IMR-90 (cell line): Measurements from ENCODE around the gene CMTR1. TPM values are rescaled to one million over a fixed set of nuclear protein-coding genes. Genes with fewer than 3 reads are reported as not detected.
A peak's percentile ranks its signal among the peaks of the same experiment; 100 is the strongest.

Source experiments
- ATAC-seq: fragments of 200-7000 bp; cut with Tn5 transposase; 2 replicates; pipeline ENCODE4 v1.9.1; 2020; ENCODE audit warnings: low read depth, mild to moderate bottlenecking, moderate library complexity
- BruUV-seq: library from RNA; stranded (reverse); fragments of 400-500 nt; replicated peaks from 2 replicates; lab custom pipeline; 2021; lab: Mats Ljungman, UMichigan
- CTCF ChIA-PET: fragments of 300-600 bp; formaldehyde crosslinking; extraction: SDS; loops from one replicate; lab custom pipeline; 2021; ENCODE audit warnings: antibody characterized with exemption; lab: Yijun Ruan, JAX
- POLR2A ChIA-PET: fragments of 300-600 bp; sonication (Branson Sonifier 250); formaldehyde crosslinking; loops from one replicate; lab custom pipeline; 2022; ENCODE audit warnings: antibody characterized with exemption; ENCODE audit not compliant: unreplicated experiment; lab: Charles Lee
- DNase-seq: peaks from one replicate; pipeline ENCODE4 v3.0.0; 2013
- H2AFZ ChIP-seq: replicated peaks from 2 replicates; pipeline ENCODE3; 2013; ENCODE audit warnings: low read length, mild to moderate bottlenecking; ENCODE audit not compliant: poor library complexity
- H2AK5ac ChIP-seq: 2 replicates; pipeline ENCODE4 v1.6.1; 2013; ENCODE audit warnings: low read depth, low read length, inconsistent platforms
- H2AK9ac ChIP-seq: replicated peaks from 2 replicates; pipeline ENCODE3; 2013; ENCODE audit warnings: mild to moderate bottlenecking, low read depth, low read length, moderate library complexity; ENCODE audit not compliant: poor library complexity
- H2BK120ac ChIP-seq: 2 replicates; pipeline ENCODE4 v1.6.1; 2013; ENCODE audit warnings: low read depth, low read length, inconsistent platforms
- H2BK15ac ChIP-seq: 3 replicates; pipeline ENCODE4 v1.6.1; 2013; ENCODE audit warnings: low read depth, low read length, inconsistent platforms
- H2BK20ac ChIP-seq: 2 replicates; pipeline ENCODE4 v1.6.1; 2013; ENCODE audit warnings: low read depth, mild to moderate bottlenecking, inconsistent platforms, low read length, moderate library complexity
- H2BK5ac ChIP-seq: 2 replicates; pipeline ENCODE4 v1.6.1; 2013; ENCODE audit warnings: mild to moderate bottlenecking, low read depth, low read length, inconsistent platforms; ENCODE audit not compliant: poor library complexity, severe bottlenecking
- H3K14ac ChIP-seq: replicated peaks from 2 replicates; pipeline ENCODE4 v1.6.1; 2013; ENCODE audit warnings: low read depth, low read length, inconsistent platforms
- H3K18ac ChIP-seq: 2 replicates; pipeline ENCODE4 v1.6.1; 2013; ENCODE audit warnings: low read depth, low read length, control low read depth
- H3K23ac ChIP-seq: 2 replicates; pipeline ENCODE4 v1.6.1; 2013; ENCODE audit warnings: low read depth, low read length, inconsistent platforms
- H3K27ac ChIP-seq: 2 replicates; pipeline ENCODE4 v1.5.1; 2013; ENCODE audit warnings: mild to moderate bottlenecking, control low read depth, low read length; ENCODE audit not compliant: insufficient read depth
- H3K27me3 ChIP-seq: 2 replicates; pipeline ENCODE4 v1.6.1; 2013; ENCODE audit warnings: low read length; ENCODE audit not compliant: control insufficient read depth, insufficient read depth
- H3K36me3 ChIP-seq: 2 replicates; pipeline ENCODE4 v1.6.1; 2013; ENCODE audit warnings: low read length, mixed read lengths; ENCODE audit not compliant: control insufficient read depth, insufficient read depth
- H3K4ac ChIP-seq: 2 replicates; pipeline ENCODE4 v1.6.1; 2013; ENCODE audit warnings: low read depth, low read length, inconsistent platforms
- H3K4me1 ChIP-seq: 2 replicates; pipeline ENCODE4 v1.6.1; 2013; ENCODE audit warnings: low read length, mixed read lengths; ENCODE audit not compliant: control insufficient read depth, insufficient read depth
- H3K4me2 ChIP-seq: 2 replicates; pipeline ENCODE4 v1.6.1; 2013; ENCODE audit warnings: low read depth, mild to moderate bottlenecking, control low read depth, low read length, moderate library complexity
- H3K4me3 ChIP-seq: 2 replicates; pipeline ENCODE4 v1.5.1; 2013; ENCODE audit warnings: low read depth, mild to moderate bottlenecking, control low read depth, low read length, moderate library complexity; ENCODE audit not compliant: insufficient read depth
- H3K56ac ChIP-seq: 2 replicates; pipeline ENCODE4 v1.6.1; 2013; ENCODE audit warnings: low read length, inconsistent platforms; ENCODE audit not compliant: insufficient read depth; ENCODE audit errors: extremely low read depth
- H3K79me1 ChIP-seq, 2 experiments: 2 replicates each; pipeline ENCODE4 v1.6.1; 2013; ENCODE audit warnings: low read length in 2 of 2, inconsistent platforms in 1 of 2, low read depth in 1 of 2
- H3K9ac ChIP-seq: 2 replicates; pipeline ENCODE4 v1.6.1; 2013; ENCODE audit warnings: low read depth, low read length, control low read depth
- H3K9me1 ChIP-seq: 2 replicates; pipeline ENCODE4 v1.6.1; 2013; ENCODE audit warnings: low read length, inconsistent platforms; ENCODE audit not compliant: insufficient read depth
- H3K9me3 ChIP-seq: 2 replicates; pipeline ENCODE4 v1.6.1; 2013; ENCODE audit warnings: low read length; ENCODE audit not compliant: control insufficient read depth, insufficient read depth
- H4K20me1 ChIP-seq: 2 replicates; pipeline ENCODE4 v1.6.1; 2013; ENCODE audit warnings: low read length, inconsistent platforms; ENCODE audit not compliant: insufficient read depth
- H4K5ac ChIP-seq: 2 replicates; pipeline ENCODE4 v1.6.1; 2013; ENCODE audit warnings: mild to moderate bottlenecking, low read depth, low read length, control low read depth
- H4K8ac ChIP-seq, 2 experiments: 2 replicates each; pipeline ENCODE4 v1.6.1; 2013; ENCODE audit warnings: low read depth in 2 of 2, low read length in 2 of 2, control low read depth in 1 of 2, inconsistent platforms in 1 of 2
- H4K91ac ChIP-seq: 2 replicates; pipeline ENCODE4 v1.6.1; 2013; ENCODE audit warnings: low read depth, low read length, inconsistent platforms; ENCODE audit not compliant: insufficient read depth
- CEBPB ChIP-seq: IDR thresholded peaks from 2 replicates; pipeline ENCODE4 v1.6.1; 2012; ENCODE audit warnings: low read depth, low read length, improper control_type of control experiment
- FOS ChIP-seq: fragments of 150-350 bp; IDR thresholded peaks from 2 replicates; pipeline ENCODE4 v1.6.1; 2016; ENCODE audit warnings: low read depth, low read length
- MAZ ChIP-seq: IDR thresholded peaks from 2 replicates; pipeline ENCODE4 v1.6.1; 2012; ENCODE audit warnings: low read depth, mild to moderate bottlenecking, low read length, improper control_type of control experiment, moderate library complexity, borderline replicate concordance
- MXI1 ChIP-seq: IDR thresholded peaks from 2 replicates; pipeline ENCODE4 v1.6.1; 2012; ENCODE audit warnings: low read depth, mild to moderate bottlenecking, low read length, moderate library complexity, borderline replicate concordance
- NFE2L2 ChIP-seq: fragments of 150-350 bp; IDR thresholded peaks from 2 replicates; pipeline ENCODE4 v1.6.1; 2016; ENCODE audit warnings: low read depth, mild to moderate bottlenecking, low read length
- RCOR1 ChIP-seq: IDR thresholded peaks from 2 replicates; pipeline ENCODE4 v1.6.1; 2012; ENCODE audit warnings: mild to moderate bottlenecking, low read length, improper control_type of control experiment; ENCODE audit not compliant: insufficient replicate concordance
- SMC3 ChIP-seq: fragments of 150-350 bp; IDR thresholded peaks from 2 replicates; pipeline ENCODE4 v1.6.1; 2016; ENCODE audit warnings: low read depth, mild to moderate bottlenecking, antibody characterized with exemption, low read length, moderate library complexity
- WGBS, 2 experiments: methylation state at CpG; one replicate each; pipeline versions ENCODE4 v1.1.5 to v1.1.7; 2013; ENCODE audit warnings: missing lambda C conversion rate in 2 of 2; ENCODE audit not compliant: insufficient read length in 1 of 2; ENCODE audit errors: extremely low coverage in 2 of 2; 5-methylcytosine and 5-hydroxymethylcytosine counted together
- dilution Hi-C: fragments of 300-500 bp; cut with HindIII; formaldehyde crosslinking; loops from one replicate; pipeline ENCODE4 v1.14.3; 2018; ENCODE audit warnings: low sequenced_read_pairs; ENCODE audit not compliant: unreplicated experiment
- in situ Hi-C: fragments of 300-500 bp; cut with MboI; formaldehyde crosslinking; loops from 3 replicates; pipeline ENCODE4 v1.14.3; 2019; ENCODE audit warnings: low sequenced_read_pairs, inconsistent platforms, mixed read lengths
- intact Hi-C: fragments of 100-400 bp; cut with micrococcal nuclease; formaldehyde crosslinking; loops from 2 replicates; pipeline ENCODE4 v1.10.0; 2022
- polyA plus RNA-seq, 3 experiments: library from polyadenylated mRNA; depleted of rRNA; stranded (reverse); fragments of >200 nt; gene quantifications; 2 replicates each; pipeline ENCODE4 v1.2.3, GENCODE V29; 2012; ENCODE audit warnings: low replicate concordance in 1 of 3
- total RNA-seq: library from RNA; depleted of rRNA; stranded (reverse); fragments of >200 nt; gene quantifications from 2 replicates; pipeline ENCODE4 v1.2.3, GENCODE V29; 2012
- TF ChIP-seq, protein P1 (sequence below): fragments of 150-350 bp; IDR thresholded peaks from 2 replicates; pipeline ENCODE4 v1.6.1; 2016; ENCODE audit warnings: low read depth, mild to moderate bottlenecking, low read length, moderate library complexity, borderline replicate concordance
- TF ChIP-seq, protein P2 (sequence below): conservative IDR thresholded peaks from 2 replicates; pipeline ENCODE4 v1.5.1; 2012; ENCODE audit warnings: mild to moderate bottlenecking, low read depth, low read length, improper control_type of control experiment

The CMTR1 gene
- total and polyA plus RNA-seq, 2 of the 4 experiments (the other 2 are of a cell fraction): 22.6 to 30.1 TPM

GRCh38 chr6:37513155-37513554 is 80.1 kb downstream of the CMTR1 start:
- Histone ChIP-seq H3K4me1 (peaks cover 3% of the 10 kb centered on the region; the same call in 1 of the 2 replicates), H2BK120ac (no peak overlapping the region), H2BK5ac (no peak overlapping the region), H3K23ac (no peak overlapping the region), H3K36me3 (no peaks in the 10 kb centered on the region), H3K4ac (no peak overlapping the region), H4K91ac (no peak overlapping the region), H3K56ac (no peak overlapping the region), H2BK15ac (no peak overlapping the region), H4K8ac (no peak overlapping the region), H3K9me1 (no peaks in the 10 kb centered on the region), H3K14ac (no peak overlapping the region), H3K27me3 (peaks cover 60% of the 10 kb centered on the region), H2AK5ac (no peak overlapping the region), H2BK20ac (no peak overlapping the region), H3K79me1 (no peaks in the 10 kb centered on the region), H2AFZ (peak overlapping the region; percentile 2), H3K9ac (no peak overlapping the region), H3K4me2 (no peak overlapping the region), H2AK9ac (no peak overlapping the region), H3K9me3 (no peaks in the 10 kb centered on the region), H3K27ac (no peak overlapping the region), H3K4me3 (no peak overlapping the region), H4K20me1 (no peaks in the 10 kb centered on the region), H3K18ac (no peak overlapping the region), H4K5ac (no peak overlapping the region)
- TF ChIP-seq NFE2L2: no peak
- TF ChIP-seq CEBPB: no peak
- TF ChIP-seq, protein P1, sequence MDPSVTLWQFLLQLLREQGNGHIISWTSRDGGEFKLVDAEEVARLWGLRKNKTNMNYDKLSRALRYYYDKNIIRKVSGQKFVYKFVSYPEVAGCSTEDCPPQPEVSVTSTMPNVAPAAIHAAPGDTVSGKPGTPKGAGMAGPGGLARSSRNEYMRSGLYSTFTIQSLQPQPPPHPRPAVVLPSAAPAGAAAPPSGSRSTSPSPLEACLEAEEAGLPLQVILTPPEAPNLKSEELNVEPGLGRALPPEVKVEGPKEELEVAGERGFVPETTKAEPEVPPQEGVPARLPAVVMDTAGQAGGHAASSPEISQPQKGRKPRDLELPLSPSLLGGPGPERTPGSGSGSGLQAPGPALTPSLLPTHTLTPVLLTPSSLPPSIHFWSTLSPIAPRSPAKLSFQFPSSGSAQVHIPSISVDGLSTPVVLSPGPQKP: no peak
- TF ChIP-seq RCOR1: no peak
- no peak for TF ChIP-seq MXI1
- TF ChIP-seq, protein P2, sequence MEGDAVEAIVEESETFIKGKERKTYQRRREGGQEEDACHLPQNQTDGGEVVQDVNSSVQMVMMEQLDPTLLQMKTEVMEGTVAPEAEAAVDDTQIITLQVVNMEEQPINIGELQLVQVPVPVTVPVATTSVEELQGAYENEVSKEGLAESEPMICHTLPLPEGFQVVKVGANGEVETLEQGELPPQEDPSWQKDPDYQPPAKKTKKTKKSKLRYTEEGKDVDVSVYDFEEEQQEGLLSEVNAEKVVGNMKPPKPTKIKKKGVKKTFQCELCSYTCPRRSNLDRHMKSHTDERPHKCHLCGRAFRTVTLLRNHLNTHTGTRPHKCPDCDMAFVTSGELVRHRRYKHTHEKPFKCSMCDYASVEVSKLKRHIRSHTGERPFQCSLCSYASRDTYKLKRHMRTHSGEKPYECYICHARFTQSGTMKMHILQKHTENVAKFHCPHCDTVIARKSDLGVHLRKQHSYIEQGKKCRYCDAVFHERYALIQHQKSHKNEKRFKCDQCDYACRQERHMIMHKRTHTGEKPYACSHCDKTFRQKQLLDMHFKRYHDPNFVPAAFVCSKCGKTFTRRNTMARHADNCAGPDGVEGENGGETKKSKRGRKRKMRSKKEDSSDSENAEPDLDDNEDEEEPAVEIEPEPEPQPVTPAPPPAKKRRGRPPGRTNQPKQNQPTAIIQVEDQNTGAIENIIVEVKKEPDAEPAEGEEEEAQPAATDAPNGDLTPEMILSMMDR: no peak
- no peak for TF ChIP-seq MAZ
- TF ChIP-seq SMC3: no peak
- no peak for TF ChIP-seq FOS
- intact Hi-C loops: no loop called here
- no TSS peak for BruUV-seq
- 34% methylated on average over 4 of the region's 9 CpGs; no CpG with 5 or more reads in 1 of the 2 experiments for WGBS, 2 experiments
- dilution Hi-C loops: no loop called here
- CTCF ChIA-PET: no interaction called here
- no peak for ATAC-seq
- in situ Hi-C loops: no loop called here
- no peak for DNase-seq
- POLR2A ChIA-PET: no interaction called here
